GM23338 (cell line): ENCODE results near the gene IPO5. TPM values are rescaled to one million over a fixed set of nuclear protein-coding genes. Genes with fewer than 3 reads are reported as not detected.

Experiments used
- ATAC-seq: fragments of 200-7000 bp; cut with Tn5 transposase; 3 replicates; pipeline ENCODE4 v1.9.1; 2020
- DNase-seq: peaks from one replicate; pipeline ENCODE4 v3.0.0-alpha.2; 2015; ENCODE audit warnings: low spot score
- H2AFZ ChIP-seq: fragments of 200-600 bp; sonication (generic); 2 replicates; pipeline ENCODE4 v1.8.0; 2016; ENCODE audit warnings: antibody characterized with exemption, mild to moderate bottlenecking, moderate library complexity
- H3F3A ChIP-seq: fragments of 200-600 bp; sonication (generic); replicated peaks from 2 replicates; pipeline ENCODE4 v1.8.0; 2017; ENCODE audit warnings: antibody characterized with exemption, mixed run types, low read depth
- H3K27ac ChIP-seq: fragments of 200-600 bp; sonication (generic); 2 replicates; pipeline ENCODE4 v1.6.1; 2016; ENCODE audit warnings: low read depth
- H3K27me3 ChIP-seq: fragments of 200-600 bp; sonication (generic); 2 replicates; pipeline ENCODE4 v1.8.0; 2016; ENCODE audit warnings: mild to moderate bottlenecking, mixed run types, moderate library complexity; ENCODE audit not compliant: insufficient read depth
- H3K36me3 ChIP-seq: fragments of 200-600 bp; sonication (generic); 2 replicates; pipeline ENCODE4 v1.8.0; 2016; ENCODE audit warnings: mild to moderate bottlenecking; ENCODE audit not compliant: insufficient read depth
- H3K4me1 ChIP-seq: fragments of 200-600 bp; sonication (generic); 2 replicates; pipeline ENCODE4 v1.8.0; 2016; ENCODE audit warnings: mild to moderate bottlenecking, moderate library complexity; ENCODE audit not compliant: insufficient read depth
- H3K4me2 ChIP-seq: fragments of 200-600 bp; sonication (generic); 2 replicates; pipeline ENCODE4 v1.7.1; 2017; ENCODE audit warnings: mixed run types
- H3K4me3 ChIP-seq: fragments of 200-600 bp; sonication (generic); 2 replicates; pipeline ENCODE4 v1.6.1; 2016; ENCODE audit warnings: mixed run types
- H3K79me2 ChIP-seq: fragments of 200-600 bp; sonication (generic); replicated peaks from 2 replicates; pipeline ENCODE4 v1.8.0; 2017; ENCODE audit warnings: mild to moderate bottlenecking; ENCODE audit not compliant: insufficient read depth
- H3K9me2 ChIP-seq: fragments of 200-600 bp; sonication (generic); 2 replicates; pipeline ENCODE4 v1.8.0; 2017; ENCODE audit not compliant: insufficient read depth
- H4K20me1 ChIP-seq: fragments of 200-600 bp; sonication (generic); replicated peaks from 2 replicates; pipeline ENCODE4 v1.8.0; 2017; ENCODE audit warnings: mild to moderate bottlenecking; ENCODE audit not compliant: insufficient read depth
- H3K27ac Mint-ChIP-seq: 2 replicates; pipeline ENCODE4 v1.8.0; 2020; ENCODE audit warnings: inconsistent platforms, mild to moderate bottlenecking, moderate library complexity, mixed read lengths
- H3K27me3 Mint-ChIP-seq: 3 replicates; pipeline ENCODE4 v1.8.0; 2022; ENCODE audit warnings: low read depth, mild to moderate bottlenecking, moderate library complexity, mixed read lengths, inconsistent platforms; ENCODE audit not compliant: insufficient read depth, poor library complexity
- H3K36me3 Mint-ChIP-seq: 3 replicates; pipeline ENCODE4 v1.8.0; 2021; ENCODE audit warnings: low read depth, mild to moderate bottlenecking, inconsistent platforms, moderate library complexity, mixed read lengths
- H3K4me1 Mint-ChIP-seq: 3 replicates; pipeline ENCODE4 v1.8.0; 2020; ENCODE audit warnings: mild to moderate bottlenecking, inconsistent platforms, mixed read lengths
- H3K4me3 Mint-ChIP-seq: 3 replicates; pipeline ENCODE4 v1.8.0; 2021; ENCODE audit warnings: moderate library complexity, mild to moderate bottlenecking, inconsistent platforms, mixed read lengths
- H3K9me3 Mint-ChIP-seq: 3 replicates; pipeline ENCODE4 v1.8.0; 2020; ENCODE audit warnings: moderate library complexity, mild to moderate bottlenecking, inconsistent platforms, mixed read lengths
- EZH2 ChIP-seq: fragments of 200-600 bp; sonication (generic); IDR thresholded peaks from one replicate; pipeline ENCODE4 v1.8.0; 2017; ENCODE audit warnings: antibody characterized with exemption, mild to moderate bottlenecking, low read depth; ENCODE audit not compliant: unreplicated experiment
- EZH2phosphoT487 ChIP-seq: fragments of 200-600 bp; sonication (generic); IDR thresholded peaks from one replicate; pipeline ENCODE4 v1.8.1; 2018; ENCODE audit warnings: antibody characterized with exemption; ENCODE audit not compliant: unreplicated experiment
- POLR2AphosphoS5 ChIP-seq: IDR thresholded peaks from 2 replicates; pipeline ENCODE4 v1.6.1; 2016; ENCODE audit warnings: antibody characterized with exemption, low read depth
- ZNF462 ChIP-seq: fragments of 250-450 bp; sonication (Bioruptor Pico); IDR thresholded peaks from 2 replicates; pipeline ENCODE4 v1.5.0; 2020; ENCODE audit warnings: mild to moderate bottlenecking, moderate library complexity
- polyA plus RNA-seq: library from polyadenylated mRNA; unstranded; fragments of >200 nt; fragmentation: Nextera tagmentation; extraction: Ambion mirVana; gene quantifications from 2 replicates; pipeline ENCODE4 v1.2.1, GENCODE V29; 2016
- small RNA-seq: library from RNA; depleted of rRNA; stranded (forward); fragments of <200 nt; gene quantifications from one replicate; pipeline ENCODE3, GENCODE V24; 2014; ENCODE audit warnings: low replicate concordance
- total RNA-seq: library from RNA; depleted of rRNA; stranded (reverse); fragments of >200 nt; shearing (Covaris generic); gene quantifications from 2 replicates; pipeline ENCODE4 v1.2.3, GENCODE V29; 2014; rRNA removed

The IPO5 gene
- total and polyA plus RNA-seq, 2 experiments from 2014 or later: 124 to 353 TPM

DNA sequence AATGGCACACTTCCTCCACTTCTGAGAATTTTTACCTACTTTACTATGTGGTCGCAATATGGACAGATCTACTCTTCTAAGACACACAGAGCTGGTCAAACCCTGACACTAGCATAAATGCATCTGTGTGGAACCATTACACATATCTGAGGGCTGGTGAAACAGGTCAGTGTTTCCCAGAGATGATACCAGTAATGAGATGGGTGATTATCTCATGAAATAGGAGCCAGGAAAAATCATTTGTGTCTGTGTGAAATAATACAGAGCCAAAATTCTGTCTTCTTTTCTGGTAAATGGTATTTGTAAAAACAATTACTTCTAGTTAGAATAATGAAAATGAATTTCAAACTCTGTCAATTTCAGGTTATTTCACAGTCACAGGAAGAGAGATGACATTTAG is 117.8 kb downstream of the IPO5 start (continued):
- no peak for TF ChIP-seq ZNF462 (CRISPR knock-in tag)

DNA sequence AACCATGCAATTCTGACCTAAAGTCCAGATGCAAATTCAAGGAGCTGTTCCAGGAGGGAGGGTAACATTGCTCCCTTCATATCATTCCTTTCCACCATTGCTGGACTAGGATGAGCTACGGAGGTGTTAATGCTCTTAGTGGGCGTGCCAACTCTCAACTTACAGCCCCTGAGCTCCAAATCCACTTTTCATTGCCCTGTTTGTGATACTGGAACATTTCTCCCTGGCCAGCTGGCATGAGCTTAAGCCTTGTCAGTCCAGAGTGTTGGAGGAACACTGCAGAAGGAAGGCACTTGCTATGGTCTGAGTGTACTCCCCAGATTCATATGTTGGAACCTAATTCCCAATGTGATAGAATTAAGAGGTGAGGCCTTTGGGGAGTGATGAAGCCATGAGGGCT is 119.0 kb downstream of the IPO5 start:
- Histone ChIP-seq H3F3A (no peaks in the 10 kb centered on the region), H3K4me2 (no peak overlapping the region), H3K9me2 (peaks cover 8% of the 10 kb centered on the region; the same call in 1 of the 2 replicates), H3K79me2 (no peaks in the 10 kb centered on the region), H4K20me1 (no peaks in the 10 kb centered on the region), H2AFZ (no peak overlapping the region), H3K4me3 (no peak overlapping the region), H3K36me3 (no peaks in the 10 kb centered on the region), H3K27me3 (no peaks in the 10 kb centered on the region), H3K4me1 (no peaks in the 10 kb centered on the region; the same call in 1 of the 2 replicates), H3K27ac (no peak overlapping the region)
- DNase-seq (no peak), ATAC-seq (no peak)
- peaks cover 17% of the 10 kb centered on the region for H3K9me3 Mint-ChIP-seq
- no peak for TF ChIP-seq EZH2
- no peak for TF ChIP-seq POLR2AphosphoS5
- TF ChIP-seq EZH2phosphoT487: no peak
- H3K4me1 Mint-ChIP-seq: peaks cover 4% of the 10 kb centered on the region; the same call in 2 of the 3 replicates
- H3K4me3 Mint-ChIP-seq: no peak overlapping the region
- H3K27ac Mint-ChIP-seq: no peak overlapping the region
- peaks cover 3% of the 10 kb centered on the region; the same call in 1 of the 3 replicates for H3K36me3 Mint-ChIP-seq
- H3K27me3 Mint-ChIP-seq: no peaks in the 10 kb centered on the region

Small RNA genes within 50 kb of the gene (small RNA-seq; reads per million reads assigned to genes)
- gene FTLP8: not detected

Other genes starting within 250 kb of the IPO5 start
- 82.5 and 105 TPM in 2 replicates for gene FARP1, start 189.4 kb downstream of the IPO5 start, total RNA-seq
- 53.6 and 59.3 TPM in 2 replicates for gene FARP1, start 189.4 kb downstream of the IPO5 start, polyA plus RNA-seq
- not detected in 2 replicates for gene RNF113B, start 223.6 kb downstream of the IPO5 start, total RNA-seq
- 0.19 and 0.21 TPM in 2 replicates for gene RNF113B, start 223.6 kb downstream of the IPO5 start, polyA plus RNA-seq